RWPE2 (cell line): ENCODE data around the gene RBM23.

ENCODE experiments used
- ATAC-seq: fragments of 200-7000 bp; cut with Tn5 transposase; 3 replicates; pipeline ENCODE4 v1.9.1; 2021; ENCODE audit warnings: low read depth
- DNase-seq: peaks from one replicate; pipeline ENCODE4 v3.0.0-alpha.2; 2020; ENCODE audit warnings: low spot score
- H3K27ac ChIP-seq: fragments of 450-650 bp; 2 replicates; pipeline ENCODE4 v1.5.1; 2017; ENCODE audit warnings: mild to moderate bottlenecking; ENCODE audit not compliant: poor library complexity, severe bottlenecking
- H3K27me3 ChIP-seq: fragments of 250-450 bp; sonication (Bioruptor Pico); 2 replicates; pipeline ENCODE4 v1.5.1; 2021; ENCODE audit warnings: mild to moderate bottlenecking, moderate library complexity; ENCODE audit not compliant: insufficient read depth, poor library complexity, severe bottlenecking
- H3K36me3 ChIP-seq: fragments of 250-450 bp; sonication (Bioruptor Pico); 2 replicates; pipeline ENCODE4 v1.5.1; 2020; ENCODE audit warnings: low read depth, mild to moderate bottlenecking, moderate library complexity
- H3K4me1 ChIP-seq: fragments of 250-450 bp; sonication (Bioruptor Pico); 2 replicates; pipeline ENCODE4 v1.5.1; 2021; ENCODE audit warnings: mild to moderate bottlenecking, moderate library complexity; ENCODE audit not compliant: insufficient read depth, poor library complexity, severe bottlenecking
- H3K4me3 ChIP-seq: fragments of 250-450 bp; sonication (Bioruptor Pico); 2 replicates; pipeline ENCODE4 v1.5.1; 2021; ENCODE audit warnings: mild to moderate bottlenecking, moderate library complexity; ENCODE audit not compliant: severe bottlenecking
- H3K9me3 ChIP-seq: fragments of 250-450 bp; sonication (Bioruptor Pico); 2 replicates; pipeline ENCODE4 v1.5.1; 2021; ENCODE audit warnings: mild to moderate bottlenecking, moderate library complexity; ENCODE audit not compliant: severe bottlenecking
- TF ChIP-seq, protein P1 (sequence below): fragments of 450-650 bp; IDR thresholded peaks from one replicate; pipeline ENCODE4 v1.5.1; 2017; ENCODE audit warnings: mild to moderate bottlenecking, moderate library complexity; ENCODE audit not compliant: poor library complexity, severe bottlenecking

Gene RBM23

DNA sequence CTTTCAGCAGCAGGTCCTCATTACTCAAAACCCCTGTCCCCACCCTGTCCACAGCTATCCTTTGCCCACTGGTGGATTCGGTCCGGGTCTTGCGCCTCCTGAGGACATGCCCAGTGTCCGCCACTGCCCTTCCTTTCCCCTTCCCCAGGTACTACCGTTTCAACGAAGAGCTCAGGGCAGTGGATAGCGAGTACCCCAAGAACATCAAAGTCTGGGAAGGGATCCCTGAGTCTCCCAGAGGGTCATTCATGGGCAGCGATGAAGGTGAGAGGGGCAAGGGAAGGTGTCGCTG lies 73.9 kb downstream of the RBM23 start:
- no peaks in the 10 kb centered on the region for H3K9me3 ChIP-seq
- no peaks in the 10 kb centered on the region for H3K27me3 ChIP-seq
- DNase-seq (no peak), ATAC-seq (no peak)
- peaks cover 67% of the 10 kb centered on the region for H3K36me3 ChIP-seq
- TF ChIP-seq, protein P1, sequence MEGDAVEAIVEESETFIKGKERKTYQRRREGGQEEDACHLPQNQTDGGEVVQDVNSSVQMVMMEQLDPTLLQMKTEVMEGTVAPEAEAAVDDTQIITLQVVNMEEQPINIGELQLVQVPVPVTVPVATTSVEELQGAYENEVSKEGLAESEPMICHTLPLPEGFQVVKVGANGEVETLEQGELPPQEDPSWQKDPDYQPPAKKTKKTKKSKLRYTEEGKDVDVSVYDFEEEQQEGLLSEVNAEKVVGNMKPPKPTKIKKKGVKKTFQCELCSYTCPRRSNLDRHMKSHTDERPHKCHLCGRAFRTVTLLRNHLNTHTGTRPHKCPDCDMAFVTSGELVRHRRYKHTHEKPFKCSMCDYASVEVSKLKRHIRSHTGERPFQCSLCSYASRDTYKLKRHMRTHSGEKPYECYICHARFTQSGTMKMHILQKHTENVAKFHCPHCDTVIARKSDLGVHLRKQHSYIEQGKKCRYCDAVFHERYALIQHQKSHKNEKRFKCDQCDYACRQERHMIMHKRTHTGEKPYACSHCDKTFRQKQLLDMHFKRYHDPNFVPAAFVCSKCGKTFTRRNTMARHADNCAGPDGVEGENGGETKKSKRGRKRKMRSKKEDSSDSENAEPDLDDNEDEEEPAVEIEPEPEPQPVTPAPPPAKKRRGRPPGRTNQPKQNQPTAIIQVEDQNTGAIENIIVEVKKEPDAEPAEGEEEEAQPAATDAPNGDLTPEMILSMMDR, result no peak
- no peak overlapping the region for H3K4me3 ChIP-seq
- H3K4me1 ChIP-seq, result peaks cover 40% of the 10 kb centered on the region
- peak overlapping the region; percentile 97 for H3K27ac ChIP-seq

DNA sequence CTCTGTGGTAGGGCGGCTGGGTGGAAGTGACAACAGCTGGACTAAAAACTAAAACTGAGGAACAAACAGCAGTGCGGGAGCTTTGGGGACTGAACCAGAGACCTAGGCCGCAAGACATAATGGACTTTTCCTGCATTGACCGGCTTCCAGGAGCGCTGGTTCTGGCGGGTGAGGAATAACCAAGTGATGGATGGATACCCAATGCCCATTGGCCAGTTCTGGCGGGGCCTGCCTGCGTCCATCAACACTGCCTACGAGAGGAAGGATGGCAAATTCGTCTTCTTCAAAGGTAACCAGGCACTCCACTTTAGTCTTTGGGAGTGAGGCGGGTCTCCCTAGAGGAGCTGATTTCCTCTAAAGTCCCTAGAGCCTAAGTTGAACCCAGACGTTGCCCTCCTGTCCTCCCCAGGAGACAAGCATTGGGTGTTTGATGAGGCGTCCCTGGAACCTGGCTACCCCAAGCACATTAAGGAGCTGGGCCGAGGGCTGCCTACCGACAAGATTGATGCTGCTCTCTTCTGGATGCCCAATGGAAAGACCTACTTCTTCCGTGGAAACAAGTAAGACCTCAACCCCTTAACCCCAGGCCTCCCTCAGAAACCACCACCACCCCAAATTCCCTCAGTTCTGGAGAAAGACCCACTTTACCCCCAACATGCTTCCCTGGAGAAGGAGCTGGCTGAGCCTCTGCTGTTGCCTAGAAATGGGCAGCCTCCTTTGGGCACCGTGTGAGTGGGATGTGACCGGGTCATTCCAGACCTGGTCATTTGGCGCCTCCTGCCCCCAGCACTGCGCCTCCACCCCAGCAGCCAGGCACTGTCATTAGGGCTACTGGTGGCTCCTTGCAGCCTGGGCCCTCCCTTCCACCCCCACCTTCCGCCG lies 74.5 kb downstream of the RBM23 start:
- no peaks in the 10 kb centered on the region for H3K27me3 ChIP-seq
- TF ChIP-seq, protein P1, result no peak
- no peak for DNase-seq
- peaks cover 38% of the 10 kb centered on the region for H3K4me1 ChIP-seq
- no peak overlapping the region for H3K4me3 ChIP-seq
- H3K9me3 ChIP-seq, result no peaks in the 10 kb centered on the region
- H3K27ac ChIP-seq, result peak overlapping the region; percentile 97
- no peak for ATAC-seq
- H3K36me3 ChIP-seq, result peaks cover 73% of the 10 kb centered on the region
